HG02938 (cell line): ENCODE results near the gene TRPM8.

Source experiments
- ATAC-seq: cut with Tn5 transposase; IDR thresholded peaks from one replicate; pipeline ENCODE4 v1.9.1; 2021; ENCODE audit warnings: mild to moderate bottlenecking, moderate library complexity; ENCODE audit not compliant: unreplicated experiment

Gene TRPM8

DNA sequence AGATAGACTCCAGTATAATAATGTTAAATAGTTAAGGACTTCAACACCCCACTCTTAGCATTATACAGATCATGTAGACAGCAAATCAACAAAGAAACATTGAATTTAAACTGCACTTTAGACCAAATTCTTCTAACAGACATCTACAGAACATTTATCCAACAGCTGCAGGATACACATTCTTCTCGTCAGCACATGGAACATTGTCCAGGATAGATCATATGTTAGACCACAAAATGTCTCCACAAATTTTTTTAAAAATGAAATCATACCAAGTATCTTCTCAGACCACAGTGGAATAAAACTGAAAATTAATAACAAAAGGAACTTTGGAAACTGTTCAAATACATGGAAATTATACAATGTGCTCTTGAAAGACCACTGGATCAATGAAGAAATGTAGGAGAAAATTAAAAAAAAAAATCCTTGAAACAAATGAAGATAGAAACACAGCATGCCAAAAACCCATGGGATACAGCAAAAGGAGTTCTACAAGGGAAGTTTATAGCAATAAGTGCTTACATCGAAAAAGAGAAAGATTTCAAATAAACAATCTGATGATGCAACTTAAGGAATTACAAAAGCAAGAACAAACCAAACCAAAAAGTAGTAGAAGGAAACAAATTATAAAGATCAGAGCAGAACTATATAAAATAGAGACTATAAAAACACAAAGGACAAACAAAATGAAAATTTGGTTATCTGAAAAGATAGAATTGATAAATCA is 121.1 kb downstream of the TRPM8 start:
- ATAC-seq: no peak

GRCh38 chr2:234044157-234044556 is 127.0 kb downstream of the TRPM8 start:
- ATAC-seq: no peak

DNA sequence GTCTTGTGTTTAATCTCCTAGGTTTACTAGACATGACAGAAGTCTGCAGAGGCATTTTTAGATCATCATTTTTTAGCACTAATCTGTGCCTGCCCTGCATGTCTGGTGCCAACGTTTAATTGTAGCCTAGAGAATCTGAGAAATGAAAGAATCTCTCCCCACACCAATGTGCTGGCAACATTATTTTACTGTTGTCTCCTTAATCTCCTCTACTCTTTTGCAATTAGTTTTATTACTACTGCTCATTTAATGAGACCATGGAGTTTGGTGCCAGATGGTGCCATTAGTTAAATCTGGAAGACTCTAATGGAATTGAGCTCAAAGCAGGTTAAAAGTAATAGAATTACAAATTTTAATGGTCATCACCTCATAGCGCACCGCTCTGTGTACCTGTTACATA is 129.3 kb downstream of the TRPM8 start:
- no peak for ATAC-seq

GRCh38 chr2:234047361-234047760 is 130.2 kb downstream of the TRPM8 start:
- no peak for ATAC-seq

DNA sequence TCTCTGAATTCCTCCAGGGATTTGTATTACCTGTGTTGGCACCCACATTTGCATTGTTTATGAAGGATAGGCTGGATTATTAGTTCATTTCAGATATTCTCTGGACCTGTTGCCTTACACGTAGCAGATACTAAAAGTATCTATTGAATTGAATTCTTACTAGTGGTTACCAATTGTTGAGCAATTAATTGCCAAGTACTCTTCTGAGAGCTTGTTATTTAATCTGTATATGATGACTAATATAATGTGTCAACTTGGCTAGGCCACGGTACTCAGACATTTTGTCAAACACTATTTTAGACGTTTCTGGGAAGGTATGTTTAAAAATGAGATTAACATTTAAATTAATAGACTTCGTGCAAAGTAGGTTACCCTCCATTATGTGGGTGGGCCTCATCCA is 130.9 kb downstream of the TRPM8 start:
- no peak for ATAC-seq

DNA sequence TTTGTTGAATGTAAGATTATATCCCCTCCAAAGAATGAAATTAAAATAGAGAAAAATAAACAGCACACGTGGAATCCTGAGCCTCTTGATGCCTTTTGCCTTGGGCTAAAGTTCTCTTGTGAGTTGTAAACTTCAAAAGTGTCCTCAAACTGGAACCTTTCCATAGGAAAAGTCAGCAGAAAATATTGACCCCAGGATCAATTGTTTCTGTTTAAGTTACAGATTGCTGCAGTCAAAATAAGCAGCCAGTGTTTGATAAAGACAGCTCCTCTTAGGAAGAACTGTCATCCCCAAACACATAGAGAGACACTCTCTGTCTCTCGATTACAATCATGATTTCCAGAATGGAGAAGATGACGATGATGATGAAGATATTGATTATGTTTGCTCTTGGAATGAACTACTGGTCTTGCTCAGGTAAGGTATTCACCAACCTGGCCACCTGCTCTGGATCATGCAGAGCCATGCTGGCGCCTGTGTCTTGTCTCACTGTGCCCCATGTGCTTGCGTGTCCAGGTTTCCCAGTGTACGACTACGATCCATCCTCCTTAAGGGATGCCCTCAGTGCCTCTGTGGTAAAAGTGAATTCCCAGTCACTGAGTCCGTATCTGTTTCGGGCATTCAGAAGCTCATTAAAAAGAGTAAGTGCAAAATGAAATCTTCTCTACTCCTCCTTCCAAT is 133.4 kb downstream of the TRPM8 start, which contains the start of gene SPP2:
Gene SPP2, plus strand, starts transcription at position 248 of the 681 bp plus-strand sequence. Its CDS starts 85 bp downstream, at position 333.
- no peak for ATAC-seq

DNA sequence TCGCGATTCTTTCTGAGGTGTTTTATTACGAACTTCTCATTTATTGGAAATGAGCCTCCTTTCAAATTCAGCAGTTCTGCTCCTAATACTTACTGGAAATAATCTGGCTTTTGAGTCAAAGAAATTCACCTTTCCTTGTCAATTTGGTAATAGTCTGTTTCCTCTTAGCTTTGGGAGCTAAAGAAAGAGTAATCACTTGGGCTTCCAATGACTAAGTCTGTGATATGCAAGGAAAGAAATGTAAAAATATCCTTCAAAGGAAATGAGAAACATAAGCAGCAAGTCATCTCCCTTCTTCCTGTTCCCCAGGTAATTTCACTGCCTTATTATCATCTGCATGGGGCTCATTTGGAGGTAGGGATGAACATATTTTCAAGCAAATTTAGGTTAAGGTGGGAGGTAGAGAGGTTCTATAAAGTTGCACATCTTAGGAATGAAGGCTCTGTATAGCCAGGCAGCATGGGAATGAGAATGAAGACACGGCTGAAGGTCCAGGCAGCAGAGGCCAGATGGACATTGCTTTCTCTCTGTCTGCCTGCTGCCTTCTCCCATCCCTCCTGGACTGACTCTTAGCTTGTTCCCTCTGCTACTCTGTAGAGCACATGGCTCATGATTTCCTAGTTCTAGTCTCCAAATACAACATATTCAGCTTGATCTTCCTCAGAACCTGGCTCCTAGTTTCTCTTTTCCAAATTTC is 134.3 kb downstream of the TRPM8 start:
- no peak for ATAC-seq

- no peak for ATAC-seq
Measured at GRCh38 chr2:234058881-234059280, 141.7 kb downstream of the TRPM8 start.

- no peak for ATAC-seq
Measured at GRCh38 chr2:234060236-234060635, 143.1 kb downstream of the TRPM8 start.

- ATAC-seq: no peak
Measured at GRCh38 chr2:234061624-234062257, 144.6 kb downstream of the TRPM8 start.

DNA sequence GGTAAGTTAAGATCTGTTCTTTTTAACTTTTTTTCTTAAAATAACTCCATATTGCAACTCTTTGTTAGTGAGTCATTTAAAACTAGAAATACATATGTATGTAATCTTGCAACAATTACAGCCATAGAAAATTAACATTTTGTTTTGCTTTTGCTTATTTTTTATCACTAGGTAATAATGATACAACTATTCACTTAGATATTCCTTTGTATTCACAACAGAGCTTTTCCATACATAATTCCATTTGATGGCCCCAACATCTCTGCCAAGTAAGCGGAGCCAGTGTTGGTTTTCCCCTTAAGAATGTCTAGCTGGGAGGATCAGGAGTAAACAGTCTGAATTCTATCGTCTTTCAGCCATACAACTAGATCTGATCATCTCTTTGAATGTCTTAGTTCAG is 149.4 kb downstream of the TRPM8 start:
- no peak for ATAC-seq
